ENCODE measurements around the gene SMC6.

Gene SMC6

GRCh38 chr2:17617955-17618354 is 135.7 kb downstream of the SMC6 start:
- no peak for DNase-seq (ENCODE audit: low read depth in 2 of 2)

DNA sequence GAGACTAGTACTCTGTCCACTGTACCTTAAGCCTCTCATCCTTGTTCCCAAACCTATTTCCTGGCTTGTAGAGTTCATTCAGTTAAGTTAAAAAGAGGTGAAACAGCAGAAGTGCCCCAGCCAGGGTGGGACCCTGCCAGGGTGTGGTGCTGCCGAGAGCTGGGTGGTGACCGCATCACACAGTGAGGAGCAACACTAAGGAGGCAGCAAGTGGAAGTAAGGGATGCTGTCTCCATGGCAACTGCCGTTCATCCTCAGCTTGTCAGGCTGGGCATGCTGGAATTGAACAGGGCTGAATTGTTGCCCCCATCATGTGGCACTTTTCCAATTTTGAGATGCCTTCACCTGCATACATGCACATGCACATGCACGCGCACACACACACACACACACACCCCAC is 136.1 kb downstream of the SMC6 start:
- no peak for DNase-seq (ENCODE audit: low read depth in 2 of 2)

- DNase-seq (ENCODE audit: low read depth in 2 of 2) = no peak
Observed at GRCh38 chr2:17616405-17616804, 137.2 kb downstream of the SMC6 start.

DNA sequence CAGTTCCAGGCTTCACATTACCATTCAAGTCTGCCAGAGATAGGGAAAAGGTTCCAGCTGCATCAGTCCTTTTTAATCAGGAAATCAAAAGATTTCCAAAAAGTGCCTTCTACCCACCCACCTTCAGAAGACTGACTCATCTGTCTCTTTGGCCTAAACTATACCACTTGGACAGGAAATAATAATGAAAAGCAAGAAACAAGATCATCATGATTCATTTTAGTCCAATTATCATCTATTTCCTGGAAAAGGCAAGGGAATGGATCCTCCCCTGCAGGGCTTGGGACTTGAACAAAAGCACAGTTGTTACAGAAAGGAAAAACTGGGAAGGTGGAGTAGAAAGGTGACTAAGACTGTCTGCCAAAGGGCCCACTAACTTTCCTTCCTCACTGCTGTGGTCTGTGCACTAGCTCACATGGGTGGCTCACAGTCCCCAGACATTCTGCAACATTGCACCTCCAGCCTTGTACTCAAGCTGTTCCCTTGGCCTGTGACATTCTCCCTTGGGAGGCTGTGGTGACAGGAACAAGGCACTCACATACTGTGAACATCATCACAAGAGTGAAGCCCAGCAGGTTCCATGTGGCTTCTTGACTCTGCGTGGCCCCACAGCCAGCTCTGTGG is 137.8 kb downstream of the SMC6 start:
- DNase-seq (ENCODE audit: low read depth in 2 of 2) = no peak

- no peak for DNase-seq (ENCODE audit: low read depth in 2 of 2)
Observed at GRCh38 chr2:17615147-17615546, 138.5 kb downstream of the SMC6 start.

- no peak for DNase-seq (ENCODE audit: low read depth in 2 of 2)
Observed at GRCh38 chr2:17614174-17614930, 139.3 kb downstream of the SMC6 start.

Measured in stimulated activated CD4-positive, alpha-beta T cell treated with anti-CD3 and anti-CD28 coated beads, Interleukin-15, amount 100 ng/mL, for 48 hours (primary cell).